Body of pancreas (tissue), 4 donors: Measurements from ENCODE around the gene TNFRSF1A. TPM values are rescaled to one million over a fixed set of nuclear protein-coding genes. Genes with fewer than 3 reads are reported as not detected.

ENCODE experiments used
- ATAC-seq: fragments of 150-250 bp; one replicate; pipeline ENCODE4 v1.9.1; 2016
- DNase-seq, 4 donors: peaks; one replicate each; pipeline ENCODE4 v3.0.0-alpha.2; 2019
- H3K27ac ChIP-seq, 4 donors: fragments of 200-600 bp; sonication (generic); 1 replicate in 3 of 4; 2 replicates in 1 of 4; pipeline versions ENCODE4 v1.5.1 to v1.6.1; 2016 to 2019; ENCODE audit warnings: mild to moderate bottlenecking in 1 of 4, mixed read lengths in 1 of 4, moderate library complexity in 1 of 4
- H3K27me3 ChIP-seq, 2 donors: fragments of 200-600 bp; sonication (generic); one replicate each; pipeline ENCODE4 v1.6.0; 2016; ENCODE audit warnings: mild to moderate bottlenecking in 1 of 2
- H3K36me3 ChIP-seq, 2 donors: fragments of 200-600 bp; sonication (generic); replicated peaks in 1 of 2; 2 replicates each; pipeline ENCODE4 v1.5.1; 2016; ENCODE audit warnings: low read depth in 2 of 2; ENCODE audit not compliant: insufficient read depth in 1 of 2
- H3K4me1 ChIP-seq: fragments of 200-600 bp; sonication (generic); one replicate; pipeline ENCODE4 v1.6.0; 2016
- H3K4me3 ChIP-seq, 2 donors: fragments of 200-600 bp; sonication (generic); 1 replicate in 1 of 2; 2 replicates in 1 of 2; pipeline ENCODE4 v1.5.1; 2016 to 2019
- H3K9me3 ChIP-seq, 3 donors: fragments of 200-600 bp; sonication (generic); 1 replicate in 2 of 3; 2 replicates in 1 of 3; pipeline ENCODE4 v1.5.1; 2016
- POLR2A ChIP-seq, 3 donors: fragments of 450-650 bp; IDR thresholded peaks; one replicate each; pipeline ENCODE4 v1.6.1; 2016; ENCODE audit warnings: antibody characterized with exemption in 3 of 3, mild to moderate bottlenecking in 2 of 3
- WGBS, 2 donors: methylation state at CpG; one replicate each; pipeline ENCODE4 v1.1.5; 2017; 5-methylcytosine and 5-hydroxymethylcytosine counted together
- intact Hi-C: fragments of 100-400 bp; cut with DNase I; formaldehyde crosslinking; loops from one replicate; pipeline ENCODE4 v1.15.1; 2023
- total RNA-seq, 2 donors: library from RNA; depleted of rRNA; stranded (reverse); fragments of >200 nt; gene quantifications; one replicate each; pipeline ENCODE4 v1.1.0, GENCODE V29; 2016
- TF ChIP-seq, protein P1 (sequence below), 7 experiments: fragments of 450-650 bp in 4 of 7; fragments of 200-600 bp in 3 of 7; sonication (generic) in 3 of 7; IDR thresholded peaks; one replicate each; pipeline ENCODE4 v1.5.1; 2016 to 2019; ENCODE audit warnings: antibody characterized with exemption in 7 of 7

Gene TNFRSF1A
- total RNA-seq, 2 donors from 2014 or later = 54.5 to 92.0 TPM

DNA sequence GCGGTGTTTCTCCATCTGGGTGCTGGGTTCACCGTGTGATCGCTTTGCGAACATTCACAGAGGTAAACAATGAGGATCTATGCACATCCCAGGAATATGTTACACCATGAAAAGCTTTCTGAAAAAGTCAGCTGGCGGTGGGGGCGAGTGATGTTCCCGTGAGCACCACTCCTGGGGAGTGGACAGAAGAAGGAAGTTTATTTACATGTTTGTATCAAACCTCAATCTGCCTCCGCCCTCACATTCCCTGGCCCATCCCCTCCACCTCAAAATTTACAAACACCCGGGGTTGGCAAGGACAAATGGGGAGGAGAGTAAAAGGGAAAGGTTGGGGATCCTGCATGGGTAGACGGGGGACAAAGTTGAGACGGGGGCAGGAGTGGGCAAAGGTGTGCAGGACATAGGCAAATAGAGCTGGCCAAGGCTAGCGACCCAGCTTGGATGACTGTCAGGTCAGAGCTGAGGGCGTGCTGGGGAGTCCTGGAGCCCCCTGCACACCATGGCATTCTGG lies 6.9 kb downstream of the TNFRSF1A start:
- TF ChIP-seq POLR2A (IDR thresholded peaks at IDR 0.05) = no peak
- TF ChIP-seq, protein P1, sequence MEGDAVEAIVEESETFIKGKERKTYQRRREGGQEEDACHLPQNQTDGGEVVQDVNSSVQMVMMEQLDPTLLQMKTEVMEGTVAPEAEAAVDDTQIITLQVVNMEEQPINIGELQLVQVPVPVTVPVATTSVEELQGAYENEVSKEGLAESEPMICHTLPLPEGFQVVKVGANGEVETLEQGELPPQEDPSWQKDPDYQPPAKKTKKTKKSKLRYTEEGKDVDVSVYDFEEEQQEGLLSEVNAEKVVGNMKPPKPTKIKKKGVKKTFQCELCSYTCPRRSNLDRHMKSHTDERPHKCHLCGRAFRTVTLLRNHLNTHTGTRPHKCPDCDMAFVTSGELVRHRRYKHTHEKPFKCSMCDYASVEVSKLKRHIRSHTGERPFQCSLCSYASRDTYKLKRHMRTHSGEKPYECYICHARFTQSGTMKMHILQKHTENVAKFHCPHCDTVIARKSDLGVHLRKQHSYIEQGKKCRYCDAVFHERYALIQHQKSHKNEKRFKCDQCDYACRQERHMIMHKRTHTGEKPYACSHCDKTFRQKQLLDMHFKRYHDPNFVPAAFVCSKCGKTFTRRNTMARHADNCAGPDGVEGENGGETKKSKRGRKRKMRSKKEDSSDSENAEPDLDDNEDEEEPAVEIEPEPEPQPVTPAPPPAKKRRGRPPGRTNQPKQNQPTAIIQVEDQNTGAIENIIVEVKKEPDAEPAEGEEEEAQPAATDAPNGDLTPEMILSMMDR (IDR thresholded peaks at IDR 0.05) = no peak
- Histone ChIP-seq H3K9me3 (no peaks in the 10 kb centered on the region), H3K4me1 (peaks cover 68% of the 10 kb centered on the region), H3K27me3 (no peaks in the 10 kb centered on the region), H3K36me3 (peaks cover 0 to 26% of the 10 kb centered on the region in 2 donors), H3K27ac (peak overlapping the region; percentile 89 to 99 (median 98)), H3K4me3 (no peak overlapping the region)
- WGBS, 2 donors = 2 to 13% methylated on average over 9 to 13 of the region's 13 CpGs
- DNase-seq (peak; percentile 34 to 56 (median 36)), ATAC-seq (peak; percentile 10)
- intact Hi-C loops = no loop called here

DNA sequence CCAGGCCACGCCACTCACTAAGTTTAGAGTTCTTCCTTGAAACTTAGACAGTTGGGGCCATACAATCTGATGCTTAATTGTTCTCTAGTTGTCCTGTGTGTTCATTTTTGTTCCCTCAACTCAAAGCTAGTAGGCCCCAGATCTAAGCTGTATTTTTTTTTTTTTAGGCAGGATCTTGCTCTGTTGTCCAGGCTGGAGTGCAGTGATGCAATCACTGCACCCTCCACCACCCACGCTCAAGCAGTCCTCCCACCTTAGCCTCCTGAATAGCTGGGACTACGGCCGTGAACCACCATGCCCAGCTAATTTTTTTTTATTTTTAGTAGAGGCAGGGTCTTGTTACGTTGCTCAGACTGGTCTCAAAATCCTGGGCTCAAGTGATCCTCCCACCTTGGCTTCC lies 7.5 kb downstream of the TNFRSF1A start:
- WGBS, 2 donors = 53 to 68% methylated on average over 5 of the region's 5 CpGs
- Histone ChIP-seq H3K27ac (peak overlapping the region; percentile 89 to 99 (median 98)), H3K4me1 (peaks cover 62% of the 10 kb centered on the region), H3K27me3 (no peaks in the 10 kb centered on the region), H3K9me3 (no peaks in the 10 kb centered on the region), H3K4me3 (no peak overlapping the region), H3K36me3 (peaks cover 6 to 30% of the 10 kb centered on the region in 2 donors)
- DNase-seq (no peak), ATAC-seq (no peak)
- no peak for TF ChIP-seq POLR2A (IDR thresholded peaks at IDR 0.05)
- TF ChIP-seq, protein P1 (IDR thresholded peaks at IDR 0.05) = no peak
- intact Hi-C loops = no loop called here

- Histone ChIP-seq H3K36me3 (peaks cover 14 to 38% of the 10 kb centered on the region in 2 donors), H3K4me3 (no peak overlapping the region), H3K9me3 (no peaks in the 10 kb centered on the region), H3K27me3 (no peaks in the 10 kb centered on the region), H3K4me1 (peaks cover 54% of the 10 kb centered on the region), H3K27ac (peak overlapping the region; percentile 89 to 99 (median 98))
- no peak for DNase-seq
- 78 to 90% methylated on average over 7 to 9 of the region's 9 CpGs for WGBS, 2 donors
- intact Hi-C loops = no loop called here
- ATAC-seq = no peak
- TF ChIP-seq, protein P1 (IDR thresholded peaks at IDR 0.05) = no peak
- no peak for TF ChIP-seq POLR2A (IDR thresholded peaks at IDR 0.05)
These were observed 8.3 kb downstream of the TNFRSF1A start for GRCh38 chr12:6333566-6333965.

GRCh38 chr12:6333029-6333428 lies 8.8 kb downstream of the TNFRSF1A start:
- Histone ChIP-seq H3K4me1 (peaks cover 49% of the 10 kb centered on the region), H3K4me3 (no peak overlapping the region), H3K9me3 (no peaks in the 10 kb centered on the region), H3K27ac (peak overlapping the region in 3 of 4 donors; percentile 52 to 98 (median 89)), H3K36me3 (peaks cover 19 to 43% of the 10 kb centered on the region in 2 donors), H3K27me3 (no peaks in the 10 kb centered on the region)
- DNase-seq (no peak), ATAC-seq (no peak)
- 74 to 88% methylated on average over 9 of the region's 9 CpGs for WGBS, 2 donors
- TF ChIP-seq POLR2A (IDR thresholded peaks at IDR 0.05) = no peak
- TF ChIP-seq, protein P1 (IDR thresholded peaks at IDR 0.05) = no peak
- intact Hi-C loops = no loop called here

- H3K27ac ChIP-seq = peak overlapping the region in 3 of 4 donors; percentile 52 to 98 (median 89)
- ATAC-seq (no peak), DNase-seq (no peak)
- WGBS, 2 donors = 86 to 91% methylated on average over 4 of the region's 4 CpGs
- intact Hi-C loops = no loop called here
- peaks cover 20 to 45% of the 10 kb centered on the region in 2 donors for H3K36me3 ChIP-seq
- TF ChIP-seq, protein P1 (IDR thresholded peaks at IDR 0.05) = no peak
- TF ChIP-seq POLR2A (IDR thresholded peaks at IDR 0.05) = no peak
- H3K4me1 ChIP-seq = peaks cover 43% of the 10 kb centered on the region
- H3K4me3 ChIP-seq = no peak overlapping the region
- no peaks in the 10 kb centered on the region for H3K27me3 ChIP-seq
- no peaks in the 10 kb centered on the region for H3K9me3 ChIP-seq
These were observed 9.4 kb downstream of the TNFRSF1A start for GRCh38 chr12:6332459-6332858.
